Astrocyte (in vitro differentiated cells and primary cell): ENCODE results near the gene SNX32. TPM values are rescaled to one million over a fixed set of nuclear protein-coding genes. Genes with fewer than 3 reads are reported as not detected.
A peak's percentile ranks its signal among the peaks of the same experiment; 100 is the strongest.

ENCODE experiments used
- DNase-seq: peaks from one replicate; pipeline ENCODE4 v3.0.0-alpha.2; 2010; ENCODE audit warnings: low read depth
- FAIRE-seq: peaks from 2 replicates; lab custom pipeline; 2011; peaks lifted over from hg19 to GRCh38; lab: Jason Lieb, UNC
- H2AFZ ChIP-seq: 2 replicates; pipeline ENCODE4 v1.6.0; 2012; ENCODE audit warnings: low read depth, low read length, inconsistent platforms
- H3K27ac ChIP-seq: 2 replicates; pipeline ENCODE4 v1.5.1; 2011; ENCODE audit warnings: low read depth, low read length, inconsistent platforms
- H3K27me3 ChIP-seq: 2 replicates; pipeline ENCODE4 v1.6.0; 2011; ENCODE audit warnings: low read length, inconsistent platforms; ENCODE audit not compliant: insufficient read depth
- H3K36me3 ChIP-seq: 2 replicates; pipeline ENCODE4 v1.5.1; 2011; ENCODE audit warnings: low read length, inconsistent platforms; ENCODE audit not compliant: insufficient read depth
- H3K4me1 ChIP-seq: 2 replicates; pipeline ENCODE4 v1.5.1; 2011; ENCODE audit warnings: low read length, inconsistent platforms; ENCODE audit not compliant: insufficient read depth
- H3K4me2 ChIP-seq: 2 replicates; pipeline ENCODE4 v1.6.0; 2012; ENCODE audit warnings: low read length, inconsistent platforms
- H3K4me3 ChIP-seq: 2 replicates; pipeline ENCODE4 v1.5.1; 2011; ENCODE audit warnings: low read depth, mild to moderate bottlenecking, low read length, inconsistent platforms; ENCODE audit not compliant: insufficient read depth
- H3K79me2 ChIP-seq: 2 replicates; pipeline ENCODE4 v1.6.0; 2012; ENCODE audit warnings: mild to moderate bottlenecking, low read length, inconsistent platforms; ENCODE audit not compliant: insufficient read depth
- H3K9ac ChIP-seq: 2 replicates; pipeline ENCODE4 v1.6.0; 2012; ENCODE audit warnings: mild to moderate bottlenecking, low read length, inconsistent platforms
- H3K9me3 ChIP-seq: 2 replicates; pipeline ENCODE4 v1.5.1; 2012; ENCODE audit warnings: low read depth, mild to moderate bottlenecking, low read length, inconsistent platforms; ENCODE audit not compliant: insufficient read depth
- H4K20me1 ChIP-seq: 2 replicates; pipeline ENCODE4 v1.6.0; 2012; ENCODE audit warnings: low read length, inconsistent platforms; ENCODE audit not compliant: insufficient read depth
- H3K27ac Mint-ChIP-seq: one replicate; pipeline ENCODE4 v1.8.0; 2021; ENCODE audit warnings: mild to moderate bottlenecking, mixed read lengths; ENCODE audit not compliant: unreplicated experiment
- H3K27me3 Mint-ChIP-seq: one replicate; pipeline ENCODE4 v1.8.0; 2021; ENCODE audit warnings: low read depth, mixed read lengths; ENCODE audit not compliant: unreplicated experiment
- H3K36me3 Mint-ChIP-seq: one replicate; pipeline ENCODE4 v1.8.0; 2021; ENCODE audit warnings: low read depth, mixed read lengths; ENCODE audit not compliant: unreplicated experiment
- H3K4me1 Mint-ChIP-seq: one replicate; pipeline ENCODE4 v1.8.0; 2021; ENCODE audit warnings: low read depth, mixed read lengths; ENCODE audit not compliant: unreplicated experiment
- H3K4me3 Mint-ChIP-seq: one replicate; pipeline ENCODE4 v1.8.0; 2021; ENCODE audit warnings: mild to moderate bottlenecking, moderate library complexity, mixed read lengths; ENCODE audit not compliant: unreplicated experiment
- H3K9me3 Mint-ChIP-seq: one replicate; pipeline ENCODE4 v1.8.0; 2021; ENCODE audit warnings: mild to moderate bottlenecking, mixed read lengths; ENCODE audit not compliant: unreplicated experiment
- CTCF ChIP-seq: IDR thresholded peaks from 2 replicates; pipeline ENCODE4 v1.5.1; 2011; ENCODE audit warnings: low read depth, mild to moderate bottlenecking, inconsistent platforms, low read length, moderate library complexity; ENCODE audit not compliant: insufficient read depth
- EZH2 ChIP-seq: IDR thresholded peaks from 2 replicates; pipeline ENCODE4 v1.6.1; 2012; ENCODE audit warnings: mild to moderate bottlenecking, low read length, inconsistent platforms; ENCODE audit not compliant: insufficient read depth
- total RNA-seq: library from RNA; stranded (reverse); gene quantifications from 2 replicates; pipeline ENCODE4 v1.2.1, GENCODE V29; 2021

SNX32 gene
- total RNA-seq, 1 donor from 2014 or later, result 1.2 TPM

GRCh38 chr11:65898656-65899355 lies 65.0 kb downstream of the SNX32 start:
- Histone ChIP-seq H3K4me3 (peak overlapping the region; percentile 94), H3K9me3 (no peaks in the 10 kb centered on the region), H3K9ac (peak overlapping the region; percentile 99), H3K79me2 (peaks cover 72% of the 10 kb centered on the region), H2AFZ (no peak overlapping the region), H3K4me1 (peaks cover 55% of the 10 kb centered on the region), H3K27ac (peak overlapping the region; percentile 95), H3K27me3 (no peaks in the 10 kb centered on the region), H3K4me2 (peak overlapping the region; percentile 89), H3K36me3 (peaks cover 22% of the 10 kb centered on the region), H4K20me1 (peaks cover 54% of the 10 kb centered on the region)
- no peak for TF ChIP-seq CTCF
- no peak for TF ChIP-seq EZH2
- Mint-ChIP-seq H3K4me1 (peaks cover 37% of the 10 kb centered on the region), H3K4me3 (peak overlapping the region; percentile 95), H3K27ac (peak overlapping the region; percentile 90), H3K27me3 (no peaks in the 10 kb centered on the region), H3K36me3 (peaks cover 9% of the 10 kb centered on the region), H3K9me3 (no peaks in the 10 kb centered on the region)
- FAIRE-seq (no peak), DNase-seq (no peak)

GRCh38 chr11:65899356-65900124 lies 65.8 kb downstream of the SNX32 start:
- H3K27ac Mint-ChIP-seq, result peak overlapping the region; percentile 89
- FAIRE-seq (no peak), DNase-seq (peak; percentile 44)
- H3K4me3 Mint-ChIP-seq, result peak overlapping the region; percentile 86
- peak overlapping the region; percentile 94 for H3K4me3 ChIP-seq
- peaks cover 17% of the 10 kb centered on the region for H3K36me3 ChIP-seq
- peak overlapping the region; percentile 99 for H3K9ac ChIP-seq
- no peaks in the 10 kb centered on the region for H3K9me3 Mint-ChIP-seq
- peaks cover 47% of the 10 kb centered on the region for H4K20me1 ChIP-seq
- peaks cover 64% of the 10 kb centered on the region for H3K79me2 ChIP-seq
- peak overlapping the region; percentile 34 for H2AFZ ChIP-seq
- H3K4me1 ChIP-seq, result peaks cover 52% of the 10 kb centered on the region
- H3K27me3 Mint-ChIP-seq, result no peaks in the 10 kb centered on the region
- no peaks in the 10 kb centered on the region for H3K27me3 ChIP-seq
- TF ChIP-seq CTCF (no peak), EZH2 (no peak)
- H3K27ac ChIP-seq, result peak overlapping the region; percentile 95
- no peaks in the 10 kb centered on the region for H3K9me3 ChIP-seq
- peaks cover 37% of the 10 kb centered on the region for H3K4me1 Mint-ChIP-seq
- H3K36me3 Mint-ChIP-seq, result peaks cover 6% of the 10 kb centered on the region
- peak overlapping the region; percentile 89 for H3K4me2 ChIP-seq
